WI38 (cell line): Measurements from ENCODE around the gene LRRC8E.

Source experiments
- H3K4me3 ChIP-seq: 2 replicates; pipeline ENCODE4 v1.5.1; 2011; ENCODE audit warnings: low read depth, mild to moderate bottlenecking, control low read depth, low read length
- TF ChIP-seq, protein P1 (sequence below): IDR thresholded peaks from 2 replicates; pipeline ENCODE4 v1.5.1; 2012; ENCODE audit warnings: low read depth, mild to moderate bottlenecking, control low read depth, low read length

The LRRC8E gene

DNA sequence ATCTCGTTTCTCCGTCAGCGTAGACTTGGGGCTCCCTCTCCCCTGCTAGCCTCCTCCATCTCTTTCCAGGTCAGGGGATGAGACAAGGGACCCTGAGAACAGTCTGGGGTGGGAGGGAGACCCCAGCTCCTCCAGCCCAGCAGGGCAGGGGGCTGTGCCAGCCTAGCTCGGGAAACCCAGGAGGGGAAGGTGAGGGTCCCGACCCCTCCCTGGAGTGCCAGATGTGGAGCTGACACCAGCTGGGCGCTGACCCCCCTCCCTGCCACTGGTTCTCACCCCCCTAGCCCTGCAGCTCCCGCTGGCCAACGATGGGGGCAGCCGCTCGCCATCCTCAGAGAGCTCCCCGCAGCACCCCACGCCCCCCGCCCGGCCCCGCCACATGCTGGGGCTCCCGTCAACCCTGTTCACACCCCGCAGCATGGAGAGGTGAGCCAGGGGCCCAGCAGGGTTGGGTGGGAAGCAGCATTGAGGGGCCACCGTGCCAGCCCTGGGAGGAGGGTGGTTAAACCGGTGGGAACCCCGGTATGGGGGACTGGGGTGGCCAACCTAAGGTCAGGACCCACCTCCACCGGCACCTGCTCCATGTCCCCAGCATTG lies 21.3 kb downstream of the LRRC8E start:
- no peak overlapping the region for H3K4me3 ChIP-seq
- TF ChIP-seq, protein P1, sequence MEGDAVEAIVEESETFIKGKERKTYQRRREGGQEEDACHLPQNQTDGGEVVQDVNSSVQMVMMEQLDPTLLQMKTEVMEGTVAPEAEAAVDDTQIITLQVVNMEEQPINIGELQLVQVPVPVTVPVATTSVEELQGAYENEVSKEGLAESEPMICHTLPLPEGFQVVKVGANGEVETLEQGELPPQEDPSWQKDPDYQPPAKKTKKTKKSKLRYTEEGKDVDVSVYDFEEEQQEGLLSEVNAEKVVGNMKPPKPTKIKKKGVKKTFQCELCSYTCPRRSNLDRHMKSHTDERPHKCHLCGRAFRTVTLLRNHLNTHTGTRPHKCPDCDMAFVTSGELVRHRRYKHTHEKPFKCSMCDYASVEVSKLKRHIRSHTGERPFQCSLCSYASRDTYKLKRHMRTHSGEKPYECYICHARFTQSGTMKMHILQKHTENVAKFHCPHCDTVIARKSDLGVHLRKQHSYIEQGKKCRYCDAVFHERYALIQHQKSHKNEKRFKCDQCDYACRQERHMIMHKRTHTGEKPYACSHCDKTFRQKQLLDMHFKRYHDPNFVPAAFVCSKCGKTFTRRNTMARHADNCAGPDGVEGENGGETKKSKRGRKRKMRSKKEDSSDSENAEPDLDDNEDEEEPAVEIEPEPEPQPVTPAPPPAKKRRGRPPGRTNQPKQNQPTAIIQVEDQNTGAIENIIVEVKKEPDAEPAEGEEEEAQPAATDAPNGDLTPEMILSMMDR, result no peak

GRCh38 chr19:7910321-7911161 lies 22.2 kb downstream of the LRRC8E start:
- TF ChIP-seq, protein P1, result no peak
- no peak overlapping the region for H3K4me3 ChIP-seq

GRCh38 chr19:7911508-7912143 lies 23.3 kb downstream of the LRRC8E start:
- H3K4me3 ChIP-seq, result no peak overlapping the region

GRCh38 chr19:7912144-7912696 lies 23.9 kb downstream of the LRRC8E start:
- no peak overlapping the region for H3K4me3 ChIP-seq
- TF ChIP-seq, protein P1, result no peak

More at GRCh38 chr19:7911508-7912143, 23.3 kb downstream of the LRRC8E start:
- TF ChIP-seq, protein P1, result no peak

DNA sequence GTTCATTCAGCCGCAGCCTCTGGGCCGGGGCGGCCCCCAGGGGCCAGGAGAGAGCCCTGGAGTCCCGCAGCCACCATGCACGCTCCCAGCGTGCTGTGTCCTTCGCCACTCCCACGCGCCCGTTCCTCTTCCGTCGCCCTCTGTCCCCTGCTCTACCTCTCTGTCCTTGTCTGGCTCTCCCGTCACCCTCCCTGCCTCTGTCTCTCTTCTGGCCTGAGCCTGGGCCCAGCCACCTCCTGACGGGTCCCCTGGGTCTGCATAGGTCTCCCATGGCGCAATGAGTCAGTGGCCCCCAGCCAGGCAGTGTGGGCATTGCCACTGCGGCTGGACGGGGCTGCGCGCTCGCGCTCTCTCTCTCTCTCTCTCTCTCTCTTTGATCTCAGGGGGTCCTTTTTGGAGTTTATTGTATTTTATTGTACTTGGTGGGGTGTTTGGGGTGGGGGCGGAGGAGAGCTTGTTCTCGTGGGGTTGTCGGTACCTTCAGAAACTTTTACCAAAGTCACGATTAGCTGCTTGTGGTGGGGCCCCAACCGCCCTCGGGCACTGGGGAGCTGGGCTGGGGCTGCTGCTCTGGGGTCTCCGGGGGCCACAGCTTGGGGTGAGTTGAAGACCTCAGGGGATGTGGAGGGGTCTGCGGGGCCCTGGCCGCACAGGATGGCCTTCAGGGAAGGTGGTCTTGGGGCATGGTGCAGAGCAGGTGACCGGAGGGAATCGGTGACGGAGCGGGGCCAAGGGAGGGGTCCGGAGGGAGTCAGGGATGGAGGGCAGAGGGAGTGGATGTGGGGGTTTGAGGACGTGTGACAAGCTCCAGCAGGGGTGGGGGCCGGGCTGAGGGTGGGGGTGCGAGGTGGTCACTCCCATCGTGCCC lies 24.6 kb downstream of the LRRC8E start:
- H3K4me3 ChIP-seq, result no peak overlapping the region
- TF ChIP-seq, protein P1, result no peak

DNA sequence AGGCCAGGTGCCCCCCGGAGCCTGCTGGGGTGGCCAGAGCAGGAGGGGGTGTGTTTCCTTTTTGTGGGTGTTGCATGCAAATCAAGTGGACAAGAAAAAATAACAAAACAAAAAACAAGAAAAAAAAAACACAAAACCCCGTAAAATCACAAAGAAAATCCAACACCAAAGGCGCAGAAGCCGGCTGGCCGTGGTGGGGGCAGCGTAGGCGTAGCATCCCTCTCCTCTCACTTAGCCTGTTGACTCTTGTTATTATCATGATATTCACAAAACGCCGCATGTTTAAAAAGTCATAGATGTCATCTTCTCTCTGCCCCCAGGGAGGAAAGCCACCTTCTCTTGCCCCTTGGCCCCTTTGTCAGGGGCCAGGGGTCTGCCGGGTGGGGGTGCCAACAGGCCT lies 25.3 kb downstream of the LRRC8E start:
- TF ChIP-seq, protein P1, result no peak
- no peak overlapping the region for H3K4me3 ChIP-seq
